ENCODE data around the gene GOLGA8T. TPM values are rescaled to one million over a fixed set of nuclear protein-coding genes. Genes with fewer than 3 reads are reported as not detected.
"Not testable (repeated sequence)": the region's sequence is repeated elsewhere in the genome, so short reads cannot be mapped to it uniquely, and the experiment has no call there.

GOLGA8T gene
- total and polyA plus RNA-seq, 2 of the 4 experiments (the other 2 are of a cell fraction), result not detected

DNA sequence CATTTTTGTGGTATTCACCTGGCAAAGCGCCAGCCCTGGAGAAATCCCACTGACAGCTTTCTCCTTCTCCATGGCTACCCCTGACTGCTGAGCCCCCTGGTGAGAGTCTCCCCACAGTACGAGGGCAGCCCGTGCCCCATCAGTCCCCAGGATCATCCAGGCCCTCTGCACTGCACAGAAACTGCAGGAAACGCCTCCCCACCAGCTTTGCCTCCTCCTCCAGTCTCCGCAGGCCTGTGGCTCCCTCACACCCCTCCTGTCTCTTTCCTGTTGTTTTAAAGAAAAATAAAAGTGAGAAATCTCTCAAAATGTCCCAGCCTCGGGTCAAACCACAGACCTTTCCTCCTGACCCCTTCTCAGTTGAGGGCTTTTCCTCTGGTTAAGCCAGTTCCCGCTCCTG is 29.4 kb downstream of the GOLGA8T start:
- intact Hi-C loops (cut with micrococcal nuclease); dilution Hi-C loops (cut with HindIII; ENCODE audit: low sequenced_read_pairs, unreplicated experiment): not testable (repeated sequence)
- WGBS, 2 experiments (ENCODE audit: extremely low coverage in 2 of 2, insufficient read length in 1 of 2), result no CpG with 5 or more reads among the region's 7 CpGs

DNA sequence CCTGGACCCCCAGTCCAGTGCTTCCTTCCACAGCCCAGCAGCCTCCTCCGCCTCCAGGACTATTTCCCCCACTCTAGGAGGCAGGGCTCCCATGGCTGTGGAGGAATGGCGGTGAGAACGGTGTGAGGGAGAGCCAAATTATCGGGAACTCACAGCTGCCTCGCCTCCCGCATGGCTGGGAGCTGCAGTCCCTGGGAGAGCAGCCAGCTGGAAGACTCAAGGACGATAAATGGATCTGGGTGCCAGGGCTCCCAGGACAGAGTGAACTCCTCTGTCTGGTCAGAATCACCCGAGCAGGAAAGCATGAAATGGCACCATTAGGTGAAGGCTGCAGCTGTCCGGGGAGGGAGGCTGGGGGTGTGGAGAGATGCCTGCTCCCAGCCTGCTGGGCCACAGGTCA is 32.6 kb downstream of the GOLGA8T start:
- WGBS, 2 experiments (ENCODE audit: extremely low coverage in 2 of 2, insufficient read length in 1 of 2), result no CpG with 5 or more reads among the region's 9 CpGs
- H2BK5ac ChIP-seq (ENCODE audit: low read depth, low read length, poor library complexity, severe bottlenecking); ATAC-seq (ENCODE audit: low read depth); H3K14ac ChIP-seq (replicated peaks; ENCODE audit: low read depth, low read length); H4K8ac ChIP-seq (ENCODE audit: low read depth in 2 of 2, low read length in 2 of 2); H3K79me1 ChIP-seq (ENCODE audit: low read depth in 1 of 2, low read length in 2 of 2); H4K20me1 ChIP-seq (ENCODE audit: insufficient read depth, low read length); H3K4me3 ChIP-seq (ENCODE audit: insufficient read depth, low read depth, low read length); DNase-seq; H3K9me3 ChIP-seq (ENCODE audit: control insufficient read depth, insufficient read depth, low read length); H3K23ac ChIP-seq (ENCODE audit: low read depth, low read length); H3K18ac ChIP-seq (ENCODE audit: low read depth, low read length); H3K27ac ChIP-seq (ENCODE audit: insufficient read depth, low read length); H2AK9ac ChIP-seq (replicated peaks; ENCODE audit: low read depth, low read length, poor library complexity); in situ Hi-C loops (cut with MboI; ENCODE audit: low sequenced_read_pairs); H3K4ac ChIP-seq (ENCODE audit: low read depth, low read length); H3K9ac ChIP-seq (ENCODE audit: low read depth, low read length); H3K56ac ChIP-seq (ENCODE audit: extremely low read depth, insufficient read depth, low read length); BruUV-seq (replicated peaks); H3K4me1 ChIP-seq (ENCODE audit: control insufficient read depth, insufficient read depth, low read length); H4K5ac ChIP-seq (ENCODE audit: low read depth, low read length); intact Hi-C loops (cut with micrococcal nuclease); CTCF ChIA-PET; H2AFZ ChIP-seq (replicated peaks; ENCODE audit: low read length, poor library complexity); H3K4me2 ChIP-seq (ENCODE audit: low read depth, low read length); H2AK5ac ChIP-seq (ENCODE audit: low read depth, low read length); H2BK20ac ChIP-seq (ENCODE audit: low read depth, low read length); H3K27me3 ChIP-seq (ENCODE audit: control insufficient read depth, insufficient read depth, low read length); H2BK120ac ChIP-seq (ENCODE audit: low read depth, low read length); H2BK15ac ChIP-seq (ENCODE audit: low read depth, low read length); dilution Hi-C loops (cut with HindIII; ENCODE audit: low sequenced_read_pairs, unreplicated experiment); H4K91ac ChIP-seq (ENCODE audit: insufficient read depth, low read depth, low read length); POLR2A ChIA-PET (ENCODE audit: unreplicated experiment); H3K36me3 ChIP-seq (ENCODE audit: control insufficient read depth, insufficient read depth, low read length); H3K9me1 ChIP-seq (ENCODE audit: insufficient read depth, low read length): not testable (repeated sequence)

More for the DNA sequence above, 29.4 kb downstream of the GOLGA8T start:
- H3K4ac ChIP-seq (ENCODE audit: low read depth, low read length); H3K36me3 ChIP-seq (ENCODE audit: control insufficient read depth, insufficient read depth, low read length); H3K18ac ChIP-seq (ENCODE audit: low read depth, low read length); H3K23ac ChIP-seq (ENCODE audit: low read depth, low read length); H3K9me3 ChIP-seq (ENCODE audit: control insufficient read depth, insufficient read depth, low read length); in situ Hi-C loops (cut with MboI; ENCODE audit: low sequenced_read_pairs); H3K14ac ChIP-seq (replicated peaks; ENCODE audit: low read depth, low read length); H3K4me1 ChIP-seq (ENCODE audit: control insufficient read depth, insufficient read depth, low read length); H3K4me3 ChIP-seq (ENCODE audit: insufficient read depth, low read depth, low read length); H3K9me1 ChIP-seq (ENCODE audit: insufficient read depth, low read length); POLR2A ChIA-PET (ENCODE audit: unreplicated experiment); H4K8ac ChIP-seq (ENCODE audit: low read depth in 2 of 2, low read length in 2 of 2); H3K56ac ChIP-seq (ENCODE audit: extremely low read depth, insufficient read depth, low read length); H2AFZ ChIP-seq (replicated peaks; ENCODE audit: low read length, poor library complexity); H3K27ac ChIP-seq (ENCODE audit: insufficient read depth, low read length); BruUV-seq (replicated peaks); H4K20me1 ChIP-seq (ENCODE audit: insufficient read depth, low read length); CTCF ChIA-PET; H3K4me2 ChIP-seq (ENCODE audit: low read depth, low read length); H3K9ac ChIP-seq (ENCODE audit: low read depth, low read length); H2BK15ac ChIP-seq (ENCODE audit: low read depth, low read length); H2BK120ac ChIP-seq (ENCODE audit: low read depth, low read length); ATAC-seq (ENCODE audit: low read depth); DNase-seq; H3K27me3 ChIP-seq (ENCODE audit: control insufficient read depth, insufficient read depth, low read length); H4K5ac ChIP-seq (ENCODE audit: low read depth, low read length); H3K79me1 ChIP-seq (ENCODE audit: low read depth in 1 of 2, low read length in 2 of 2); H2BK20ac ChIP-seq (ENCODE audit: low read depth, low read length); H2AK9ac ChIP-seq (replicated peaks; ENCODE audit: low read depth, low read length, poor library complexity); H2BK5ac ChIP-seq (ENCODE audit: low read depth, low read length, poor library complexity, severe bottlenecking); H4K91ac ChIP-seq (ENCODE audit: insufficient read depth, low read depth, low read length); H2AK5ac ChIP-seq (ENCODE audit: low read depth, low read length): not testable (repeated sequence)
